Measurements from ENCODE around the gene SRXN1.

The SRXN1 gene

GRCh38 chr20:634148-634925, 18.7 kb downstream of the SRXN1 start:
- no peak for DNase-seq

GRCh38 chr20:631101-631500, 21.9 kb downstream of the SRXN1 start:
- no peak for DNase-seq

GRCh38 chr20:626579-626978, 26.4 kb downstream of the SRXN1 start:
- DNase-seq = no peak

GRCh38 chr20:625360-625932, 27.6 kb downstream of the SRXN1 start:
- DNase-seq = peak; percentile 76

GRCh38 chr20:623704-624103, 29.3 kb downstream of the SRXN1 start:
- DNase-seq = peak; percentile 39

GRCh38 chr20:623021-623420, 30.0 kb downstream of the SRXN1 start:
- no peak for DNase-seq

- no peak for DNase-seq
These were observed 30.8 kb downstream of the SRXN1 start for GRCh38 chr20:622161-622560.

GRCh38 chr20:621125-621756, 31.8 kb downstream of the SRXN1 start:
- DNase-seq = no peak

- no peak for DNase-seq
These were observed 32.8 kb downstream of the SRXN1 start for GRCh38 chr20:620246-620645.

- DNase-seq = no peak
These were observed 34.0 kb downstream of the SRXN1 start for GRCh38 chr20:618980-619379.

- DNase-seq = no peak
These were observed 34.9 kb downstream of the SRXN1 start for GRCh38 chr20:617934-618690.

- DNase-seq = peak; percentile 53
These were observed 37.5 kb downstream of the SRXN1 start for GRCh38 chr20:615514-615913.

- no peak for DNase-seq
These were observed 41.2 kb downstream of the SRXN1 start for GRCh38 chr20:611843-612185.

GRCh38 chr20:611047-611842, 41.8 kb downstream of the SRXN1 start:
- no peak for DNase-seq

GRCh38 chr20:610130-611046, 42.6 kb downstream of the SRXN1 start, which contains the start of gene TCF15:
TCF15 (minus strand) TSS chr20:610309; CDS start chr20:610237, 72 bp downstream.
- peak; percentile 89 for DNase-seq

- no peak for DNase-seq
These were observed 43.5 kb downstream of the SRXN1 start for GRCh38 chr20:609371-609964.

GRCh38 chr20:608970-609369, 44.0 kb downstream of the SRXN1 start:
- no peak for DNase-seq

- no peak for DNase-seq
These were observed 45.5 kb downstream of the SRXN1 start for GRCh38 chr20:607476-607875.

- DNase-seq = no peak
These were observed 47.8 kb downstream of the SRXN1 start for GRCh38 chr20:605237-605636.

- no peak for DNase-seq
These were observed 49.8 kb downstream of the SRXN1 start for GRCh38 chr20:603116-603640.
